Bladder microvascular endothelial cell (primary cell): ENCODE results near the gene DUOXA2. TPM values are rescaled to one million over a fixed set of nuclear protein-coding genes. Genes with fewer than 3 reads are reported as not detected.

Source experiments
- total RNA-seq: library from RNA; depleted of rRNA; stranded (reverse); fragments of >200 nt; gene quantifications from 2 replicates; pipeline ENCODE4 v1.2.3, GENCODE V29; 2014

Gene DUOXA2
- total RNA-seq, result not detected in 2 replicates

DNA sequence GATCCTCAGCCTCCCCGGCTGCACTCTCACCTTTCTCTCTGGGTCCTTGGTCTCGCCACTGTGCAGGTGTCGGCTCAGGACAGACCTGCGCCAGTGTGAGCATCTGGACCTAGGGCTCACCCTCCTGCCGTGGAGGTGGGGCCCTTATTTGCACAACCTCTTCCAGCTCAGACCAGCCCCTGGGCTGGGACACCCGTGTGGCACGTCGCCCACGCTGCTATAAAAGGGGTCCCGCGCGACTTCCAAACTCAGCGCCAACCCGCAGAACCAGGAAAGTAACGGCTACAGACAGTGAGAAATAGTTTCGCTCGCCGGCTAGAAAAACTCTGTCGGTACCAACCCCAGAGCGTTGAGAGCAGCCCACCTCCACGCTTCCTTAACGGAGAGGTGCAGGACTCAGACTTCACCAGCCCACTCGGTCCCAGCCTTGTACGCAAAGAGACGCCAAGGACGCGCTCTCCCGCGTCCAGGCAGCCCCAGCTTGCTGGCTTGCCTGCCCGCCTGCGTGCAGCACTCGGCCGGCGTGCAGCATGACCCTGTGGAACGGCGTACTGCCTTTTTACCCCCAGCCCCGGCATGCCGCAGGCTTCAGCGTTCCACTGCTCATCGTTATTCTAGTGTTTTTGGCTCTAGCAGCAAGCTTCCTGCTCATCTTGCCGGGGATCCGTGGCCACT, at the start of gene DUOXA2, which contains the start of gene DUOX2:
DUOXA2 (plus strand) TSS at position 251 of the 675 bp plus-strand sequence; CDS start at position 531, 280 bp downstream.
DUOX2 (minus strand) TSS at position 97 of the 675 bp plus-strand sequence. CDS start 761 bp downstream, outside the sequence.

DNA sequence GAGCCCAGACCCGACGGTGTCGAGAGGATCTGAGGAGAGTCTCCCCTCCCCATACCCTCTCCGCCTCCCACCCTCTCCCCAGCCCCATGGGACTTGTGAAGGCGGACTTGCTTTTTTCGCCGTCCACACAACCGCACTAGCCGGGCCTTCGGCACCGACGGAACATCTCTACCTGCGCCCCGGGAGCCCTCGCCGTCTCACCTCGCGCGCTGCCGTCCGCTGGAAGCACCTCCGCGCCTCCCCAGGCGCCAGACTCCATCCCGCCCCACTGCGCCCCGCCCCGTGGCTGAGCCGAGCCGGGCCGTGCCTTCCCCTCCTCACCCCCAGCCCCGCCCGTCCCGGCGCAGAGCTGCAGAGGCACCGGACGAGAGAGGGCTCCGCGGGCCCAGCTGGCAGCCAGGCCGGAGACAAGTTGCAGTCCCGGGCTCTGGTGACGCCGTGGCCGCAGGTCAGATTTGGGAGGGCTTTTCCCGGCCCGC, 15.6 kb downstream of the DUOXA2 start, which contains the start of the genes DUOX1 and DUOXA1:
DUOX1 (plus strand) TSS at position 344 of the 479 bp plus-strand sequence. CDS start 1,973 bp downstream, outside the sequence.
DUOXA1 (minus strand) TSS at position 229 of the 479 bp plus-strand sequence. CDS start 6,865 bp downstream, outside the sequence.

Other genes starting within 250 kb of the DUOXA2 start
- gene TERB2, start 157.6 kb upstream of the DUOXA2 start, total RNA-seq, result not detected in 2 replicates
- 4.2 and 5.6 TPM in 2 replicates for gene SORD, start 91.1 kb upstream of the DUOXA2 start, total RNA-seq
- under 0.01 TPM in 1 of 2 replicates, not detected in the other for gene DUOX2, start 154 bp upstream of the DUOXA2 start, total RNA-seq
- gene DUOXA1, start 15.6 kb downstream of the DUOXA2 start, total RNA-seq, result not detected in 2 replicates
- not detected in 2 replicates for gene DUOX1, start 15.7 kb downstream of the DUOXA2 start, total RNA-seq
- 0.65 and 2.2 TPM in 2 replicates for gene SHF, start 73.6 kb downstream of the DUOXA2 start, total RNA-seq
- gene SLC28A2, start 137.9 kb downstream of the DUOXA2 start, total RNA-seq, result not detected in 2 replicates